ENCODE data around the gene ABCF3.

GRCh38 chr3:184155644-184156521, 30.1 kb upstream of the ABCF3 start:
- TF ChIP-seq CTCF (IDR thresholded peaks at IDR 0.05; ENCODE audit: low read depth, low read length, missing input control) (no peak), MAX (IDR thresholded peaks at IDR 0.05) (no peak)
